Measurements from ENCODE around the gene RAI1. TPM values are rescaled to one million over a fixed set of nuclear protein-coding genes. Genes with fewer than 3 reads are reported as not detected.

RAI1 gene
- total and polyA plus RNA-seq, 2 of the 13 experiments (the other 11 are each of a cell fraction or from before 2014, with no cell fraction given) = 3.4 to 5.2 TPM

- TF ChIP-seq ZNF318 (CRISPR knock-in tag; IDR thresholded peaks at IDR 0.05) (no peak), ATF4 (CRISPR knock-in tag; IDR thresholded peaks at IDR 0.05) (no peak), HNF4A (CRISPR knock-in tag; IDR thresholded peaks at IDR 0.05) (peak; percentile 54; the same call in 1 of the 2 replicates), KDM2A (CRISPR knock-in tag; IDR thresholded peaks at IDR 0.05; ENCODE audit: borderline replicate concordance, low read depth) (no peak; the same call in 1 of the 2 replicates), CBX5 (CRISPR knock-in tag; IDR thresholded peaks at IDR 0.05; ENCODE audit: borderline replicate concordance) (no peak), BRCA1 (CRISPR knock-in tag; IDR thresholded peaks at IDR 0.05) (no peak), ZNF251 (CRISPR knock-in tag; IDR thresholded peaks at IDR 0.05) (no peak), NKX3-1 (CRISPR knock-in tag; IDR thresholded peaks at IDR 0.05) (no peak), RAD21 (CRISPR knock-in tag; IDR thresholded peaks at IDR 0.05) (no peak), ZNF431 (CRISPR knock-in tag; IDR thresholded peaks at IDR 0.05; ENCODE audit: borderline replicate concordance, low read depth) (no peak), ZNF496 (CRISPR knock-in tag; IDR thresholded peaks at IDR 0.05; ENCODE audit: insufficient replicate concordance) (no peak), CHD4 (IDR thresholded peaks at IDR 0.05; ENCODE audit: borderline replicate concordance, low read length) (no peak), BCLAF1 (IDR thresholded peaks at IDR 0.05) (no peak), ZUFSP (CRISPR knock-in tag; IDR thresholded peaks at IDR 0.05; ENCODE audit: borderline replicate concordance) (no peak)
Measured at GRCh38 chr17:17666111-17666714, 15.0 kb upstream of the RAI1 start (continued).

Data from HepG2 (cell line).